ACC112 (cell line): Measurements from ENCODE around the gene CARD19.
A peak's percentile ranks its signal among the peaks of the same experiment; 100 is the strongest.

Experiments
- H2AFZ ChIP-seq: fragments of 200-600 bp; sonication (generic); one replicate; pipeline ENCODE4 v1.6.0; 2017; ENCODE audit warnings: antibody characterized with exemption, low read length; ENCODE audit not compliant: unreplicated experiment
- H3K27ac ChIP-seq: fragments of 200-600 bp; sonication (generic); 2 replicates; pipeline ENCODE4 v1.5.1; 2014; ENCODE audit warnings: low read depth, mild to moderate bottlenecking, antibody characterized with exemption, low read length, moderate library complexity
- H3K27me3 ChIP-seq: fragments of 200-600 bp; sonication (generic); 2 replicates; pipeline ENCODE4 v1.6.1; 2014; ENCODE audit warnings: mild to moderate bottlenecking, antibody characterized with exemption, low read length, moderate library complexity, mixed read lengths; ENCODE audit not compliant: insufficient read depth
- H3K36me3 ChIP-seq: fragments of 200-600 bp; sonication (generic); 2 replicates; pipeline ENCODE4 v1.6.1; 2016; ENCODE audit warnings: mild to moderate bottlenecking, antibody characterized with exemption, low read length, moderate library complexity, mixed read lengths; ENCODE audit not compliant: insufficient read depth
- H3K4me1 ChIP-seq: fragments of 200-600 bp; sonication (generic); one replicate; pipeline ENCODE4 v1.6.1; 2016; ENCODE audit warnings: low read length, mixed read lengths; ENCODE audit not compliant: insufficient read depth, unreplicated experiment, control insufficient read depth
- H3K4me3 ChIP-seq: fragments of 200-600 bp; sonication (generic); 2 replicates; pipeline ENCODE4 v1.5.1; 2014; ENCODE audit warnings: mild to moderate bottlenecking, low read depth, low read length
- H3K79me2 ChIP-seq: fragments of 200-600 bp; sonication (generic); one replicate; pipeline ENCODE4 v1.6.0; 2016; ENCODE audit warnings: low read length; ENCODE audit not compliant: control insufficient read depth, unreplicated experiment, insufficient read depth

CARD19 gene

DNA sequence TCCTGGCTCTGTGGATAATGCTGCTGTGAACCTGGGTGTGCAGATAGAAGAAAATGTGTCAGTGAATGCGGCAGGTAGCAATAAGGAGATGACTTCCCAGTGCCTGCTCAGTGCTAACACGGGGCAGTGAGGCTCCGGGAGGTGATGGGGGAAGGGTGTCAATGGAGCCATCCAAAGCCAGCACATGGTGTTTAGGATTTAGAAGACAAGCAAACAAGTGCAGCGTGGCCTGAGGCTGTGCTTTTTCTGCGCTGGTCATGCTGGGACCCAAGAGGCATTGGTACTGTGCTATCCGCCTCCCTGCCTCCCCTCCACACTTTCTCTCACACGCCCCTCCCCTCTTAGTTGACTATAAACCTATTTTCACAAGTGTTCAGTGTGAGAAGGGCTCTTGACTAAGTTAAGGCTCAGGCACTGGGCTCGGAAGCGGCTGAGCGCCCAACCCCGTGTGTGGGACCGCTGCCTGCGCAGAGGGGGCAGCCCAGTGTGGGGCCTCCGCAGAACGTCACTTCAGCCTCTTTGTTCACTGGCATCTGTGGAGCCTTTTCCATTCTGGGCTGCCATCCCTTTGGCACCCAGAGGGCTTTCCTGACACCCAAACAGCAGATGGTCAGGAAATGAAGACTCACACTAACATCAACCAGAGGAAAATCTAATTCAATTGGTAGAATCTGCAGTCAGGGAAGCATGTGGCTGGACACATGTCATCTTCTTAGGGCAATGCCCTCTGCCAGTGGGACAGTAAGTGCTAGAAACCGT, 59.9 kb downstream of the CARD19 start:
- Histone ChIP-seq H2AFZ (no peak overlapping the region), H3K27ac (no peak overlapping the region), H3K4me1 (peaks cover 5% of the 10 kb centered on the region), H3K36me3 (no peaks in the 10 kb centered on the region), H3K27me3 (no peaks in the 10 kb centered on the region), H3K4me3 (no peak overlapping the region), H3K79me2 (no peaks in the 10 kb centered on the region)

DNA sequence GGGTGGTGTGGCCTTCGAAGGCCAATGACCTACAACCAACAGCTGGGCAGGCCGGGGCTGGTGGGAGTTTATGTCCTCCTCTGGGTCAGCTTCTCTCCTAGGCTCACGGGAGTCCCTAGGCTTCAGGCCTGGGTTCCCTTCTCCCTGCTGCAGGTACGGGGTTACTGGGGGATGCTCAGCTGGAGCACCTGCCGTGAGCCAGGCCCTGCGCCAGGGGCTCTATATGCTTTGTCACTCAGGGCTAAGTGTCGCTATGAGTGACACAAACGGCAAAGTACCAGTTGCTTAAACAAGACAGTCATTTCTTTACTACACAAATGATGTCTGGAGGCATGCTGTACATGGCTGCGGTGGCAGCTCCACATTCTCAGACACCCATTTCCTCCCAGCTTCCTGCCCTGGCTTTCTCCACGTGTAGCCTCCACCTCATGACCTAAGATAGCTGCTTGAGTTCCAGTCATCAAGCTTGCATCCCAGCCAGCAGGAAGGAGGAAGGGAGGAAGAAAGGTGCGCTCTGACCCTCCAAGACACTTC, 60.5 kb downstream of the CARD19 start:
- no peaks in the 10 kb centered on the region for H3K36me3 ChIP-seq
- H2AFZ ChIP-seq, result no peak overlapping the region
- no peak overlapping the region for H3K4me3 ChIP-seq
- no peaks in the 10 kb centered on the region for H3K27me3 ChIP-seq
- no peaks in the 10 kb centered on the region for H3K79me2 ChIP-seq
- H3K27ac ChIP-seq, result no peak overlapping the region
- H3K4me1 ChIP-seq, result peaks cover 5% of the 10 kb centered on the region

DNA sequence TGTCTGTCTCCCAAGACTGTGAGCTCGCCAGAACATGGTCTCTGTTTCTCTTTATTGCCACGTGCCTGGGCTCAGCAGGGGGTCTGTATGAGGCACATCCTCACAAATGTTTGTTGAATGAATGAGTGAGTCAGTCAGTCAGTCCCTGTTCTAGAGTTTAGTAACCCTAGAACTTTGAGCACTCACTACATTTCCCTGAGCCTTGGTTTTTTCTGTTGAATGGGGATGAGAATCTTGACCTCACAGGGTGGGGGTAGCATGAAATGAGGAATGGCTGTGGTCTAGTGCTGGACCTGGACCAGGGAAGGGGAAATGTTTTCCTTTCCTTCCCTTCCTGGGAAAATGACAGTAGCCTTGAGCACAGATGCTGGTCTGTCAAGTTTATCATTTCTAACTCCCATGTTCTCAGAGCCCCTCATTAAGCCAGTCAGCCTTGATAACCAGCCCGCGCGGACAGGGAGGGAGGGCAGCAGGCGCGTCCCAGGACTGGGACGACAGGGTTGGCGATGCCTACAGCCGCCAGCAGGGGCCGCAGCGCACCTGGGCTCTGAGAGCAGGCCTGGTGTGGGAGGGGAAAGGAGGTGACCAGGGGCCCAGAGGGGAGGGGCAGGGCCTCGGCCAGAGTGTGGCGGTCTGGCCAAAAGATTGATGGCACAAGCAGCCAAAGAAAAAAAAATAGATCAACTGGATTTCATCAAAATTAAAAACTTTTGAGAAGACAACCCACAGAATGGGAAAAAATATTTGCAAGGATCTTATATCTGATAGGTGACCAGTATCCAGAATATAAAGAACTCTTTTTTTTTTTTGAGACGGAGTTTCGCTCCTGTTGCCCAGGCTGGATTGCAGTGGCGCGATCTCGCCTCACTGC, 63.8 kb downstream of the CARD19 start:
- H3K27me3 ChIP-seq, result no peaks in the 10 kb centered on the region
- peak overlapping the region; percentile 45; the same call in 1 of the 2 replicates for H3K27ac ChIP-seq
- H3K4me1 ChIP-seq, result peaks cover 5% of the 10 kb centered on the region
- peak overlapping the region; percentile 36 for H2AFZ ChIP-seq
- H3K4me3 ChIP-seq, result peak overlapping the region; percentile 43; the same call in 1 of the 2 replicates
- H3K36me3 ChIP-seq, result no peaks in the 10 kb centered on the region
- H3K79me2 ChIP-seq, result no peaks in the 10 kb centered on the region

DNA sequence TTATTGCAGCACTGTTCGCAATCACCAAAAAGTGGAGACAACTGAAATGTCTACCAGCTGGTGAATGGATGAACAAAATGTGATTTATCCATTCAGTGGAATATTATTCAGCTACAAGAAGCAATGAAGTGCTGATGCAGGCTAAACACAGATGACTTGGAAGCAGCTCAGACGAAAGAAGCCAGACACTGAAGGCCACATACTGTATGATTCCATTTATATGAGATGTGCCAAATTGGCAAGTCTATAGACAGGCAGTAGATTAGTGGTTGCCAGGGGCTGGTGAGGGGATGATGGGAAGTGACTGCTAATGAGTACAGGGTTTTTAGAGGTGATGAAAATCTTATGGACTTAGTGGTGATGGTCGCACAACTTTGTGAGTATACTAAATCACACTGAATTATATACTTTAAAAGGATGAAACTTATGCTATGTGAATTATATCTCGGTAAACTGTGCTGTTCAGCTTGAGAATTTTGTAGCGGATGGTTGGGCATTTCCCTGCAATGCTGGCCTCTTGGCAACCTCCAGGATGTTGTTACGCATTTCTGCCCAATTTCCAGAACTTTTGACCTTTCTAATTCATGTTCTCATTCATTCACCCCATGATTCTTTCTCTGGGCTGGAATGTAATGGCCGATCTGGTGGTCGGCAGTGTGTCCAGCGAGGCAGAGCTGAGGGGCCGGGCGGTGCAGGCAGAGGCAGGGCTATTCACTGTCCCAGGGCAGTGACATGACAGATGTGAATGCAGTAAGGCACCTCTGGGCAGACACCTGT, 66.0 kb downstream of the CARD19 start:
- peaks cover 5% of the 10 kb centered on the region for H3K4me1 ChIP-seq
- H3K36me3 ChIP-seq, result no peaks in the 10 kb centered on the region

More for the DNA sequence above, 66.0 kb downstream of the CARD19 start:
- no peak overlapping the region for H2AFZ ChIP-seq
- H3K27me3 ChIP-seq, result no peaks in the 10 kb centered on the region
- H3K79me2 ChIP-seq, result no peaks in the 10 kb centered on the region
- H3K4me3 ChIP-seq, result no peak overlapping the region
- no peak overlapping the region for H3K27ac ChIP-seq
